Esophagus muscularis mucosa (tissue), 4 donors: Measurements from ENCODE around the gene HMGB3. TPM values are rescaled to one million over a fixed set of nuclear protein-coding genes. Genes with fewer than 3 reads are reported as not detected.

ENCODE experiments used
- DNase-seq: peaks from one replicate; pipeline ENCODE4 v3.0.0-alpha.2; 2017; ENCODE audit errors: extremely low spot score
- H3K27ac ChIP-seq, 4 donors: fragments of 200-600 bp; sonication (generic); replicated peaks in 1 of 4; 1 replicate in 3 of 4; 2 replicates in 1 of 4; pipeline ENCODE4 v1.5.1; 2016 to 2019; ENCODE audit warnings: mild to moderate bottlenecking in 1 of 4
- H3K27me3 ChIP-seq, 4 donors: fragments of 200-600 bp; sonication (generic); one replicate each; pipeline versions ENCODE4 v1.5.1 to v1.6.0; 2016 to 2019
- H3K36me3 ChIP-seq, 4 donors: fragments of 200-600 bp; sonication (generic); one replicate each; pipeline ENCODE4 v1.5.1; 2016 to 2019
- H3K4me1 ChIP-seq, 4 donors: fragments of 200-600 bp; sonication (generic); one replicate each; pipeline ENCODE4 v1.5.1; 2016 to 2019
- H3K4me3 ChIP-seq, 4 donors: fragments of 200-600 bp; sonication (generic); 1 replicate in 2 of 4; 2 replicates in 2 of 4; pipeline ENCODE4 v1.5.1; 2016 to 2019; ENCODE audit warnings: mild to moderate bottlenecking in 4 of 4, moderate library complexity in 1 of 4
- H3K9me3 ChIP-seq, 4 donors: fragments of 200-600 bp; sonication (generic); 1 replicate in 3 of 4; 2 replicates in 1 of 4; pipeline ENCODE4 v1.5.1; 2016 to 2019
- CTCF ChIP-seq, 3 experiments: fragments of 200-600 bp in 2 of 3; fragments of 450-650 bp in 1 of 3; sonication (generic) in 2 of 3; IDR thresholded peaks; one replicate each; pipeline ENCODE4 v1.5.1; 2017 to 2019; ENCODE audit warnings: antibody characterized with exemption in 3 of 3, mild to moderate bottlenecking in 2 of 3, moderate library complexity in 1 of 3
- EP300 ChIP-seq: sonication (generic); formaldehyde crosslinking; IDR thresholded peaks from one replicate; pipeline ENCODE4 v1.6.1; 2017; ENCODE audit warnings: antibody characterized with exemption
- POLR2A ChIP-seq: fragments of 450-650 bp; IDR thresholded peaks from one replicate; pipeline ENCODE4 v1.6.1; 2017; ENCODE audit warnings: antibody characterized with exemption, moderate library complexity, mild to moderate bottlenecking, low read depth
- POLR2AphosphoS5 ChIP-seq, 2 donors: sonication (generic); formaldehyde crosslinking; IDR thresholded peaks; one replicate each; pipeline ENCODE4 v1.6.1; 2017; ENCODE audit warnings: antibody characterized with exemption in 2 of 2
- WGBS: methylation state at CpG from one replicate; pipeline ENCODE4 v1.1.5; 2018; 5-methylcytosine and 5-hydroxymethylcytosine counted together
- intact Hi-C: fragments of 100-400 bp; cut with DNase I; formaldehyde crosslinking; loops from one replicate; pipeline ENCODE4 v1.15.1; 2023
- total RNA-seq, 4 donors: library from RNA; depleted of rRNA; stranded (reverse); fragments of >200 nt; gene quantifications; one replicate each; pipeline versions ENCODE4 v1.1.0 to v1.2.1, GENCODE V29; 2016

HMGB3 gene
- total RNA-seq = 1 to 10 TPM; 2.1 to 3.0 (median 2.7) TPM

DNA sequence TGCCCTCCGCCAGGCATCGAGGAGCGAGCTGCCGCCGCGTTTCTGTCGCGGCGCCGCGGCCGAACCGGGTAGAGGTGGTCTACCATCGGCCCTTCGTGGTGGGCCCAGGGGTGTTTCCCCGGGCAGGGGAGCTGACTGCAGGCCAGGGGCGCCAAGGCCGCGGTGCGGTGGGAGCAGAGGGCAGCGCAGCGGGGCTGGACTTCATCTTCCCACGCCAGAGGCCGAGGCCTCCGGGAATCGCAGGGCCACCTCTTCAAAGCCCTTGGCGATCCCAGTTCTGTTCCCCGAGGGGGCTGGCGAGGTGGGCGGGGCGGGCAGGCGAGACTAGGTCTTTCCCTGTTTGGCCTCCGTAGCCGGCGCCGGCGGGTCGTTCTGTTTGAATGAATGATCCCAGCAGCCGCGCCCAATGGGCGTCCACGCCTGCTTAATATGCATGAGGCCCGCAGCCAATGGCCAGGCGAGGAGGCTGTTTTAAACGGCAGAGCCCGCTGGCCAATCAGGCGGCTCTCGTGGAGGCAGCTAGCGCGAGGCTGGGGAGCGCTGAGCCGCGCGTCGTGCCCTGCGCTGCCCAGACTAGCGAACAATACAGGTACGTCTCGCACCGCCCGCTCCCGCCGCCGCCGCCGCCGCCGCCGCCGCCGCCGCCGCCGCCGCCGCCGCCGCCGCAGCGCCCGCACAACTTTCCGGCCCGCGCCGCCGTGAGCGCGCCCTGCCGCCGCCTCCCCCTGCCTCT is at the start of gene HMGB3:
Gene HMGB3 (plus strand): TSS at position 548 of the 733 bp plus-strand sequence. CDS start 2,265 bp downstream, outside the sequence.
- intact Hi-C loops = loop anchor here (5.0 kb wide), 1 partner anchor 81 kb away; no protein-coding TSS in a partner anchor
- Histone ChIP-seq H3K9me3 (no peaks in the 10 kb centered on the region), H3K4me3 (peak within 1 kb of the TSS; percentile 55 to 68 (median 59)), H3K4me1 (peaks cover 0 to 14% (median 9%) of the 10 kb centered on the region in 4 donors), H3K36me3 (no peaks in the 10 kb centered on the region), H3K27me3 (no peaks in the 10 kb centered on the region), H3K27ac (peak within 1 kb of the TSS; percentile 49 to 65 (median 62))
- WGBS = 32% methylated on average over 57 of the region's 90 CpGs
- no peak for TF ChIP-seq CTCF (IDR thresholded peaks at IDR 0.05)
- TF ChIP-seq EP300 = no peak
- TF ChIP-seq POLR2A = no peak
- TF ChIP-seq POLR2AphosphoS5 (IDR thresholded peaks at IDR 0.05) = peak; percentile 63 to 67
- peak; percentile 92 for DNase-seq

DNA sequence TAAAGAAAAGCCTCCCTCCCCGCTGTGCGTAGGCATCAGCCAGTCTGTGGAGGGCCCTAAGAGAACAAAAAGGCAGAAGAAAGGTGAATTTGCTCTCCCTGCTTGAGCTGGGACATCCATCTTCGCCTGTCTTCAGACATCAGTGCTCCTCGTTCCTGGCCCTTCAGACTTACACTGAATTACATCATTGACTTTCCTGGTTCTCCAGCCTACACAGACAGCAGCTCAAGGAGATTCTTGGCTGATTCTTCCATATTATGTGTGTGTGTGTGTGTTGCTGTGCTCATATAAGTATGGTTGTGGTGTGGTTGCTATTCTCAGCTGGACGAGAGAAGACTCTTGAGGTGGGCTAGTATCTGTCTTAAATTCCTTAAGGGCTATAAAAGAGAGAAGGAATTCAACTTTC is 49.2 kb upstream of the HMGB3 start:
- H3K27ac ChIP-seq = no peak overlapping the region
- TF ChIP-seq POLR2A (no peak), EP300 (no peak), CTCF (IDR thresholded peaks at IDR 0.05) (no peak), POLR2AphosphoS5 (IDR thresholded peaks at IDR 0.05) (no peak)
- DNase-seq = no peak
- H3K9me3 ChIP-seq = peaks cover 0 to 8% (median 0%) of the 10 kb centered on the region in 4 donors
- no peaks in the 10 kb centered on the region for H3K36me3 ChIP-seq
- peaks cover 0 to 4% (median 2%) of the 10 kb centered on the region in 4 donors for H3K4me1 ChIP-seq
- intact Hi-C loops = no loop called here
- 64% methylated on average over 5 of the region's 5 CpGs for WGBS
- H3K27me3 ChIP-seq = no peaks in the 10 kb centered on the region
- no peak overlapping the region for H3K4me3 ChIP-seq

GRCh38 chrX:150934453-150934852 is 48.7 kb upstream of the HMGB3 start:
- WGBS = 17% methylated on average over 5 of the region's 5 CpGs
- intact Hi-C loops = no loop called here
- Histone ChIP-seq H3K4me1 (peaks cover 0 to 4% (median 2%) of the 10 kb centered on the region in 4 donors), H3K9me3 (peaks cover 0 to 8% (median 0%) of the 10 kb centered on the region in 4 donors), H3K27me3 (no peaks in the 10 kb centered on the region), H3K27ac (no peak overlapping the region), H3K36me3 (no peaks in the 10 kb centered on the region), H3K4me3 (no peak overlapping the region)
- TF ChIP-seq POLR2AphosphoS5 (IDR thresholded peaks at IDR 0.05) (peak in 1 of 2 donors; percentile 16), CTCF (IDR thresholded peaks at IDR 0.05) (no peak), EP300 (no peak), POLR2A (no peak)
- no peak for DNase-seq

- TF ChIP-seq POLR2A = no peak
- no peak for TF ChIP-seq CTCF (IDR thresholded peaks at IDR 0.05)
- no peak for TF ChIP-seq POLR2AphosphoS5 (IDR thresholded peaks at IDR 0.05)
- TF ChIP-seq EP300 = no peak
- peaks cover 0 to 4% (median 2%) of the 10 kb centered on the region in 4 donors for H3K4me1 ChIP-seq
- H3K27me3 ChIP-seq = no peaks in the 10 kb centered on the region
- H3K27ac ChIP-seq = no peak overlapping the region
- no peak for DNase-seq
- 60% methylated on average over 7 of the region's 7 CpGs for WGBS
- intact Hi-C loops = no loop called here
- H3K9me3 ChIP-seq = peaks cover 0 to 8% (median 0%) of the 10 kb centered on the region in 4 donors
- H3K4me3 ChIP-seq = no peak overlapping the region
- no peaks in the 10 kb centered on the region for H3K36me3 ChIP-seq
Measured at GRCh38 chrX:150935467-150935866, 47.7 kb upstream of the HMGB3 start.
